Caco-2 (cell line): ENCODE data around the gene BBS12. TPM values are rescaled to one million over a fixed set of nuclear protein-coding genes. Genes with fewer than 3 reads are reported as not detected.
A peak's percentile ranks its signal among the peaks of the same experiment; 100 is the strongest.

Source experiments
- Bru-seq: library from RNA; stranded (reverse); fragments of 400-500 nt; gene quantifications from one replicate; lab custom pipeline; 2021; lab: Mats Ljungman, UMichigan
- BruChase-seq, 2 experiments: library from RNA; stranded (reverse); fragments of 400-500 nt; gene quantifications; one replicate each; lab custom pipeline; 2021; lab: Mats Ljungman, UMichigan
- BruUV-seq: library from RNA; stranded (reverse); fragments of 400-500 nt; replicated peaks from 2 replicates; lab custom pipeline; 2021; lab: Mats Ljungman, UMichigan
- CTCF ChIA-PET: fragments of 300-600 bp; sonication (Branson Sonifier 250); formaldehyde crosslinking; loops from one replicate; lab custom pipeline; 2022; ENCODE audit warnings: antibody characterized with exemption; lab: Charles Lee
- POLR2A ChIA-PET: fragments of 300-600 bp; sonication (Branson Sonifier 250); formaldehyde crosslinking; loops from one replicate; lab custom pipeline; 2022; ENCODE audit warnings: antibody characterized with exemption; lab: Charles Lee
- DNase-seq, 2 experiments: peaks; one replicate each; pipeline versions ENCODE4 v3.0.0 to v3.0.0-alpha.2; 2020 to 2022
- H3K27me3 ChIP-seq: replicated peaks from 2 replicates; pipeline ENCODE4 v1.6.0; 2011; ENCODE audit warnings: low read length; ENCODE audit not compliant: control insufficient read depth, insufficient read depth
- H3K36me3 ChIP-seq: 2 replicates; pipeline ENCODE4 v1.5.1; 2011; ENCODE audit warnings: low read length; ENCODE audit not compliant: control insufficient read depth, insufficient read depth
- H3K4me1 ChIP-seq: fragments of 250-450 bp; sonication (Bioruptor Pico); 2 replicates; pipeline ENCODE4 v1.5.1; 2020; ENCODE audit warnings: mild to moderate bottlenecking
- H3K4me3 ChIP-seq: 2 replicates; pipeline ENCODE4 v1.5.1; 2011; ENCODE audit warnings: low read depth, mild to moderate bottlenecking, control low read depth, low read length
- H3K9me3 ChIP-seq: fragments of 250-450 bp; sonication (Bioruptor Pico); 2 replicates; pipeline ENCODE4 v1.5.1; 2020; ENCODE audit warnings: mild to moderate bottlenecking, moderate library complexity
- H3K27ac Mint-ChIP-seq: one replicate; pipeline ENCODE4 v1.8.0; 2022; ENCODE audit warnings: mixed read lengths; ENCODE audit not compliant: unreplicated experiment
- H3K27me3 Mint-ChIP-seq: one replicate; pipeline ENCODE4 v1.8.0; 2022; ENCODE audit warnings: mixed read lengths; ENCODE audit not compliant: insufficient read depth, unreplicated experiment
- H3K36me3 Mint-ChIP-seq: one replicate; pipeline ENCODE4 v1.8.0; 2022; ENCODE audit warnings: mild to moderate bottlenecking, mixed read lengths; ENCODE audit not compliant: insufficient read depth, unreplicated experiment
- H3K4me1 Mint-ChIP-seq: one replicate; pipeline ENCODE4 v1.8.0; 2022; ENCODE audit warnings: low read depth, mixed read lengths; ENCODE audit not compliant: unreplicated experiment
- H3K4me3 Mint-ChIP-seq: one replicate; pipeline ENCODE4 v1.8.0; 2022; ENCODE audit warnings: mild to moderate bottlenecking, moderate library complexity, mixed read lengths; ENCODE audit not compliant: unreplicated experiment
- H3K9me3 Mint-ChIP-seq: one replicate; pipeline ENCODE4 v1.8.0; 2022; ENCODE audit warnings: mixed read lengths; ENCODE audit not compliant: unreplicated experiment
- intact Hi-C: fragments of 100-400 bp; cut with micrococcal nuclease; formaldehyde crosslinking; loops from one replicate; pipeline ENCODE4 v1.10.0; 2022; ENCODE audit not compliant: unreplicated experiment
- long read RNA-seq: library from polyadenylated mRNA; stranded (forward); transcript quantifications from one replicate; pipeline ENCODE4 v2.0.0, GENCODE V29; 2022
- total RNA-seq: library from RNA; stranded (reverse); gene quantifications from 2 replicates; pipeline ENCODE4 v1.2.3, GENCODE V29; 2022
- TF ChIP-seq, protein P1 (sequence below), 2 experiments: fragments of 200-600 bp in 1 of 2; IDR thresholded peaks; 1 replicate in 1 of 2; 2 replicates in 1 of 2; pipeline versions ENCODE4 v1.5.1 to v1.8.0; 2011 to 2022; ENCODE audit warnings: antibody characterized with exemption in 1 of 2, control low read depth in 1 of 2, inconsistent platforms in 1 of 2, low read depth in 1 of 2, low read length in 1 of 2, mild to moderate bottlenecking in 1 of 2, moderate library complexity in 1 of 2; ENCODE audit not compliant: insufficient read depth in 1 of 2, severe bottlenecking in 1 of 2, unreplicated experiment in 1 of 2

Gene BBS12
- 2.6 and 2.7 TPM in 2 replicates for total RNA-seq
- percentile 51 among the genes with signal in this experiment for Bru-seq, nascent RNA
- percentile 56 among the genes with signal in this experiment for BruChase-seq, experiment 1, labeled RNA remaining after a 2-hour chase
- BruChase-seq, experiment 2, labeled RNA remaining after a 6-hour chase, result percentile 42 among the genes with signal in this experiment
- long read RNA-seq, transcript BBS12-201 (2 exons, 3,244 nt), result major isoform, 6 of 6 reads
- long read RNA-seq, partial matches to known transcripts, result 0 of 6 reads
- long read RNA-seq, other reads (novel, unspliced or antisense), result 0 of 6 reads

DNA sequence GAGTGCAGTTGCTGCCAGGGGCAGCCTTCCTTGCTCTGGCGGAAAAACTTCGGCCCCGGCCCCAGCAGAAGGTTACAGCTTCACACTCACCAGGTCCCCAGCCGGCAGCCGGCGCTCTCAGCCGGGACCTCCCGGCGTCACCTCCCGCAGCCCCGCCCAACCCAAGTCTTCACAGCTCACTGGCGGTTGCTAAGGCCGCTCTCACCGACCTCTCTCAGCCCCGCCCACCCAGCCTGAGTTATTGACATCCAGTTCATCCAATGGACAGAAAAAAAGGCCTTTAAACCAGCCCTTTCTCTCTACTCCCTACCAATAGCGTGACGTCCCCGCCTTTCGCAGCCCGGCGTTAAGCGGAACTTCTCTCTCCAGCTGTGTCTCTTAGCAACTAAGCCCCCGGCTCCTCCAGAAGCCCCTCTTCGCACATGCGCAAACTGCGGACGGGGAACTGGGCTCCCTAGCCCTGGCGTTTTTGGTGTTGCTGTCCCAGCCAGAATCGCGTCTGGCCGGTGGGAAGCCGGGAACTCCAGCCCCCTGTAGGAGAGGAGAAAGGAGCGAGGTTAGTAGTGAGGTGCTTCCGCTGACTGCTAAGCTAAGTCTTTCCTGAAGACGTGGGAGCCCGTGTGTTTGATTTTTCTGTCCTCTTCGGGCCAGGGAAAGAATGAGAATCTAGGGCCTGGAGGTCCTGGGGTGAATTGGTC is at the start of gene BBS12:
BBS12 (plus strand) TSS at position 376 of the 698 bp plus-strand sequence. CDS start 9,189 bp downstream, outside the sequence.
- no peaks in the 10 kb centered on the region for H3K36me3 ChIP-seq
- no peaks in the 10 kb centered on the region for H3K9me3 ChIP-seq
- Mint-ChIP-seq H3K27ac (peak within 1 kb of the TSS; percentile 92), H3K27me3 (no peaks in the 10 kb centered on the region), H3K36me3 (peaks cover 14% of the 10 kb centered on the region), H3K9me3 (no peaks in the 10 kb centered on the region), H3K4me1 (no peaks in the 10 kb centered on the region), H3K4me3 (peak within 1 kb of the TSS; percentile 85)
- ChIA-PET POLR2A (interaction anchor here (0.6 to 1.7 kb wide), 6 partner anchors 12 to 979 kb away, joined by 3 to 15 read pairs (median 4); partner anchors contain the start of gene NUDT6), CTCF (interaction anchor here (0.8 to 1.4 kb wide), 11 partner anchors 8 to 198 kb away, joined by 3 to 22 read pairs (median 4); partner anchors contain the start of gene NUDT6)
- no TSS peak for BruUV-seq
- H3K4me3 ChIP-seq, result peak within 1 kb of the TSS; percentile 54
- intact Hi-C loops, result loop anchor here (1.0 to 5.0 kb wide), 5 partner anchors 12 to 190 kb away; partner anchors contain the start of gene NUDT6
- H3K4me1 ChIP-seq, result 0 out of 2 replicates have a peak, but pooled peaks cover 4% of the 10 kb centered on the region
- TF ChIP-seq, protein P1, sequence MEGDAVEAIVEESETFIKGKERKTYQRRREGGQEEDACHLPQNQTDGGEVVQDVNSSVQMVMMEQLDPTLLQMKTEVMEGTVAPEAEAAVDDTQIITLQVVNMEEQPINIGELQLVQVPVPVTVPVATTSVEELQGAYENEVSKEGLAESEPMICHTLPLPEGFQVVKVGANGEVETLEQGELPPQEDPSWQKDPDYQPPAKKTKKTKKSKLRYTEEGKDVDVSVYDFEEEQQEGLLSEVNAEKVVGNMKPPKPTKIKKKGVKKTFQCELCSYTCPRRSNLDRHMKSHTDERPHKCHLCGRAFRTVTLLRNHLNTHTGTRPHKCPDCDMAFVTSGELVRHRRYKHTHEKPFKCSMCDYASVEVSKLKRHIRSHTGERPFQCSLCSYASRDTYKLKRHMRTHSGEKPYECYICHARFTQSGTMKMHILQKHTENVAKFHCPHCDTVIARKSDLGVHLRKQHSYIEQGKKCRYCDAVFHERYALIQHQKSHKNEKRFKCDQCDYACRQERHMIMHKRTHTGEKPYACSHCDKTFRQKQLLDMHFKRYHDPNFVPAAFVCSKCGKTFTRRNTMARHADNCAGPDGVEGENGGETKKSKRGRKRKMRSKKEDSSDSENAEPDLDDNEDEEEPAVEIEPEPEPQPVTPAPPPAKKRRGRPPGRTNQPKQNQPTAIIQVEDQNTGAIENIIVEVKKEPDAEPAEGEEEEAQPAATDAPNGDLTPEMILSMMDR (IDR thresholded peaks at IDR 0.05; ENCODE audit: insufficient read depth in 1 of 2, low read depth in 1 of 2, low read length in 1 of 2, severe bottlenecking in 1 of 2, unreplicated experiment in 1 of 2), result peak in 1 of 2 experiments; percentile 55
- DNase-seq, result peak; percentile 98 to 99
- no peaks in the 10 kb centered on the region for H3K27me3 ChIP-seq

DNA sequence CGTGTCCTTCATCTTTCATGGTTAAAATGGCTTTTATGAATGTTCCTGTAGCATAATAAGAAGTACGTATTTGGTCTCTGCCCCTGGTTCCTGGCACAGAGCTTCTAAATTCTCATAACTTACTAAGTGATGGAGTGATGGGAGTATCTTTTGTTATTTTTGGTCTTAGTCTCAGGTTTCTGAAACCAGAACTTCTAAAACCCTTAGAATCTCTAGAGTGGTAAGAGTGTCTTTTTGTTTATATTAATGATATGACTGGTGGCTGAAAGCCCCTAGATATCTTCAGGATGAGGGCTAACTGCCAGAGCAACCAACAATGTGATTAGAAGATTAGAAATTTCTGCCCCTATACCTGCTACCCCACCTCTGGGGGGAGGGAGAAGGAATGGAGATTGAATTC is 45.8 kb upstream of the BBS12 start:
- H3K27me3 ChIP-seq, result no peaks in the 10 kb centered on the region
- Mint-ChIP-seq H3K27me3 (no peaks in the 10 kb centered on the region), H3K4me1 (no peaks in the 10 kb centered on the region), H3K9me3 (peaks cover 9% of the 10 kb centered on the region), H3K4me3 (no peak overlapping the region), H3K36me3 (no peaks in the 10 kb centered on the region), H3K27ac (no peak overlapping the region)
- intact Hi-C loops, result loop anchor here (5.0 kb wide), 1 partner anchor 889 kb away; no protein-coding TSS in a partner anchor
- BruUV-seq, result no TSS peak
- CTCF ChIA-PET, result no interaction called here
- H3K9me3 ChIP-seq, result no peaks in the 10 kb centered on the region; the same call in 1 of the 2 replicates
- TF ChIP-seq, protein P1 (IDR thresholded peaks at IDR 0.05; ENCODE audit: insufficient read depth in 1 of 2, low read depth in 1 of 2, low read length in 1 of 2, severe bottlenecking in 1 of 2, unreplicated experiment in 1 of 2), result no peak
- POLR2A ChIA-PET, result no interaction called here
- no peaks in the 10 kb centered on the region for H3K36me3 ChIP-seq
- H3K4me1 ChIP-seq, result no peaks in the 10 kb centered on the region
- H3K4me3 ChIP-seq, result no peak overlapping the region
- no peak for DNase-seq

DNA sequence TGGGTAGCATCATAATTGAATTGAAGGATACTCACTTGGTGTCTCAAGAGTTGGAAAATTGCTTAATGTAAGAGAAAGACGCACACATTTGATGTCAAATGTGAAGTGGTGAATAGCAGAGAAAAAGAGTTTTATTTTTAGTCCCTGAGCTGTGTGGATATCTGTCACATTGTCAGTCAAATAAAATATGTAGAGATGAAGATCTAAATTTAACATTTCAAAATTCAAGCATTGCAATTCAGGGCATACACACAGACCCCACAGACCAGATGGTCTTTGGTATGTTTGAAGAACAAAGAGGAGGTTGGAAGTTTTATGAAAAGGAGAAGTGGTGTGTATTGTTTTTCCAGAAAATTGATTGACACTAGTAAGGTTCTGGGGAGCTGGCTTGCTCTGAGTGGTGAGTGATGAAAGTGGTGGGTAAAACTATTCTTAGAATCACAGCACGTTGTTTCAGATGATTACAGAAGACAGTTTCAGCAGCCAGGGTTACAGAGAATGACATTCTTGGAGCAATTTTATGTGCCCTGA is 44.9 kb upstream of the BBS12 start:
- Mint-ChIP-seq H3K4me1 (no peaks in the 10 kb centered on the region), H3K9me3 (peaks cover 9% of the 10 kb centered on the region), H3K27ac (no peak overlapping the region), H3K36me3 (no peaks in the 10 kb centered on the region), H3K4me3 (no peak overlapping the region), H3K27me3 (no peaks in the 10 kb centered on the region)
- H3K36me3 ChIP-seq, result no peaks in the 10 kb centered on the region
- ChIA-PET POLR2A (no interaction called here), CTCF (no interaction called here)
- DNase-seq, result no peak
- no peak overlapping the region for H3K4me3 ChIP-seq
- intact Hi-C loops, result loop anchor here (5.0 kb wide), 1 partner anchor 890 kb away; no protein-coding TSS in a partner anchor
- no TSS peak for BruUV-seq
- no peaks in the 10 kb centered on the region; the same call in 1 of the 2 replicates for H3K4me1 ChIP-seq
- no peaks in the 10 kb centered on the region for H3K27me3 ChIP-seq
- H3K9me3 ChIP-seq, result no peaks in the 10 kb centered on the region
- TF ChIP-seq, protein P1 (IDR thresholded peaks at IDR 0.05; ENCODE audit: insufficient read depth in 1 of 2, low read depth in 1 of 2, low read length in 1 of 2, severe bottlenecking in 1 of 2, unreplicated experiment in 1 of 2), result no peak
